C4-2B (cell line): ENCODE data around the gene PELI2.

ENCODE experiments used
- CTCF ChIP-seq: fragments of 450-650 bp; conservative IDR thresholded peaks from 2 replicates; pipeline ENCODE4 v1.5.1; 2017; ENCODE audit warnings: mild to moderate bottlenecking
- ZFX ChIP-seq: fragments of 450-650 bp; IDR thresholded peaks from 2 replicates; pipeline ENCODE4 v1.6.1; 2017

GRCh38 chr14:56170028-56170427, 51.8 kb downstream of the PELI2 start:
- no peak for TF ChIP-seq CTCF
- no peak for TF ChIP-seq ZFX
